Stomach (tissue), 4 donors: ENCODE results near the gene ARFGEF3.
A peak's percentile ranks its signal among the peaks of the same experiment; 100 is the strongest.

Experiments
- CTCF ChIP-seq, 7 experiments: fragments of 450-650 bp in 4 of 7; fragments of 200-600 bp in 3 of 7; sonication (generic) in 3 of 7; IDR thresholded peaks; one replicate each; pipeline ENCODE4 v1.5.1; 2016 to 2019; ENCODE audit warnings: antibody characterized with exemption in 7 of 7, control low read depth in 2 of 7, mild to moderate bottlenecking in 1 of 7
- EP300 ChIP-seq: sonication (generic); formaldehyde crosslinking; IDR thresholded peaks from one replicate; pipeline ENCODE4 v1.6.1; 2017; ENCODE audit warnings: antibody characterized with exemption
- POLR2A ChIP-seq, 4 donors: fragments of 450-650 bp; IDR thresholded peaks; one replicate each; pipeline ENCODE4 v1.6.1; 2016; ENCODE audit warnings: antibody characterized with exemption in 4 of 4, control low read depth in 2 of 4, mild to moderate bottlenecking in 1 of 4, moderate library complexity in 1 of 4
- POLR2AphosphoS5 ChIP-seq, 3 donors: sonication (generic); formaldehyde crosslinking; IDR thresholded peaks; one replicate each; pipeline ENCODE4 v1.6.1; 2016; ENCODE audit warnings: antibody characterized with exemption in 3 of 3

DNA sequence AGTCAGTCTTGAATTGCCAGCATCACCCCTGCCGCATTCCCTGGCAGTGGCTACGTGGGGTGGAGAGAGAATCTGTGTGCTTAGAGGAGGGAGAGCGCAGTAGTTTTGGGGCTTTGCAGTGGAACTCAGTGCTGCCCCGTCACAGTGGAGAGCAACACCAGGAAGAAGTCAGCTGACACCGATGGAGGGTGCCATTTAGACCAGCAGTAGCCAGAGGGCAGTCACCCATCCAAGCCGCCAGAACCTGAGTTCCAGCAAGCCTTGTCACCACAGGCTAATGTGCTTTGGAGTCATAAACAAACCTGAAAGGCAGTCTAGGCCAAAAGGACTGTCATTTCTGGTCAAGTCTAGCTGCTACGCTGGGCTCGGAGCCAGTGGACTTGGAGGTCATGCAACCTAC, 32.5 kb upstream of the ARFGEF3 start:
- TF ChIP-seq CTCF (IDR thresholded peaks at IDR 0.05) (peak in 1 of 7 experiments; percentile 13), EP300 (no peak), POLR2A (IDR thresholded peaks at IDR 0.05) (no peak), POLR2AphosphoS5 (IDR thresholded peaks at IDR 0.05) (no peak)
